NCI-H460 (cell line): ENCODE results near the gene UCP3. TPM values are rescaled to one million over a fixed set of nuclear protein-coding genes. Genes with fewer than 3 reads are reported as not detected.

Experiments
- DNase-seq: peaks from one replicate; pipeline ENCODE4 v3.0.0-alpha.2; 2016; ENCODE audit warnings: low read depth; ENCODE audit errors: extremely low read depth
- total RNA-seq: library from RNA; depleted of rRNA; stranded (reverse); fragments of >200 nt; shearing (Covaris generic); gene quantifications from 2 replicates; pipeline ENCODE4 v1.2.3, GENCODE V29; 2014

Gene UCP3
- total RNA-seq, 1 experiment from 2014 or later, result 0.07 TPM

DNA sequence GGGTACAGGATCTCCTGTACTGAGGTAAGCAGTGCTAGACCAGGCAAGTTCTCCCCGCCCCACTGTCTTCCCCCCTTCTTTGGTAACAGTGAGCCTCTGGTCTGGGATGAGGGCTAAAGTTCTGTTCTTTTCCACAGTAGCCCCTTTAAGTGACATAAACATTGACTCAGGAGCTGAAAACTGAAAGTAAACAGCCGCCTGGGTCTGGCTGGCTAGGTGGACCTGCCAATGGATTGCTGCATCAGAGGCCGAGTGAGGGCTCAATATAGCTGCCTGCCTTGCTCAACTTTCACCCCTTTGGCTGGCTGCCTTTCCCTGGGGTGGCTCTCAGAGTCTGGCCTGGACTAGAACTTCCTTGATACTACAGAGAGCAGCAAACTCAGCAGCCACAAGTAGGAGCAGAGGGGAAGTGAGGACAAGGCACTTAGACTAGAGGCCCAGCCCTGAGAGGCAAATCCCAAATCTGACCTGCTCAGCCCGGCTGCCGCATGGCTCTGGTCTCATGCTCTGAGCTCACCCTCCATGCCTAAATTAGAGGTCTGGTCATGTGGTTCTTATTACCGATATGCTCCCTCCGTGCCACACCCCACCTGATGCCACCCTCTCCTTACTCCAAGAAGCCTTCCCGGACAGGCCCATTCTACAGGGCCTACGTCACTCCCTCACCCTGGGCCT lies 9.6 kb upstream of the UCP3 start:
- no peak for DNase-seq

DNA sequence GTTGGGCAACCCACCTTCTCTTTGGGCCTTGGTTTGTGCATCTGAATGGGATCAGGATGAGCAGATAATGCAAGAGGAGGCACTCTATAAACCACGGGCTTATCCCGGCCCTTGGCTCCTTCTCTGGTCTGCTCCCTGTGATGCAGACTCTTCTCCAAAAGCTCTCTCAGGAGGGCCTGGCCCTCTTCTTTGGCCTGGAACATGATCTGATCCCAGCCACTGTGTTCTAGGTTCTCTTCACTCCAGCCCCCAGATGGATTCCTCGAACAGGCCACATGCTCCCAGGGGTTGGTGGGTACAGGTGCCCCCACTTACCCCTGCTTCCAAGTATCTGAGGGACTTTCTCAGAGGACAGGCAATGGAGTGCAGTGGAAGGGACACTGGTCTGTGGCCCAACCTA lies 8.7 kb upstream of the UCP3 start:
- no peak for DNase-seq

DNA sequence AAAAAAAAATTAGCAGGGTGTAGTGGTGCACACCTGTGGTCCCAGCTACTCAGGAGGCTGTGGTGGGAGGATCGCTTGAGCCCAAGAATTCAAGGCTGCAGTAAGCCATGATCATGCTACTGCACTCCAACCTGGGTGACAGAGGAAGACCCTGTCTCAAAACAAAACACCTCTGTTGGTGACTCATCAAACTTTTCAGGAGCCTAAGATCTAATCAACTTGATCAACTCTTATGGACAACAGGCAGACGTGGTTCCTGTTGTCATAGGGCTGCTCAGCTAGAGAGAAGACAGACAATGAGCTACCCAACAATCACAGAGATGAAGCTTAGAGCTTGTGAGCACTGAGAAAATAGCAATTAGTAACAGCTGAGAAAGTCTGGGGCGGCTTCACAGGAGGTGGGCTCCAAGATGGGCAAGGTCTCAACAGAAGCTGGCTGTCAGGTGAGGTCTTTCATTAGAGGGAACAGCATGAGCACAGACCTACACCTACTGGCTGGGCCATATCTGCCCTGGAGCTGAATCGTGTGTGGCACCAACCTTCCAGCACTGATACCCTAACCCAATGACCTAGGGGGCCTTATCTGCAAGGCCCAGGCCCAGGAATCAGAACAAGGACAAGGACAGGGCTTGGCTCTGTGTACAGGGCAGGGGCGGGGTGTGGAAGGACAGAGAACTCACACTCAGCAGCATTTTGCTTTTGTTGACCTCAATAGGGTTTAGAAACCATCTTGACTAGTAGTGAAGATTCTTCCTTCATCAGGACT lies 7.2 kb upstream of the UCP3 start:
- DNase-seq, result no peak

DNA sequence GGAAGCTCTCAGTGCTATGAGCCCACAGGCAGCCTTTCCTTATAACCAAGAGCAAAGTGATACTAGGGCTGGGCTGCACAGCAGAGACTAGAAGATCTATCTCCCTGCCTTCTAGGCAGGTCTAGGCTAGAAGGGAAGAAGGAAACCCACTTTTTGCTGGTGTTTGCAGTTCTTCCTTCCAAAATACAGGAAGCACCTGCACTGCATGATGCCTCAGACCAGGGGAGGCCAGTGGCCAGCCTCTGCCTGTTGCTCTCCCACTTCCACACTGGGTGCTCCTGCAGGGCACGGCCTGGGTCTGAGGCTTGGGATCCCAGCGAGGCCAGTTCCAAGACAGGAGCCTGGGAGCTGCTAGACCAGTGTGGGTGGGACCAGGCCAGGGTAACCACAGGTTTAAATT lies 6.0 kb upstream of the UCP3 start:
- no peak for DNase-seq

DNA sequence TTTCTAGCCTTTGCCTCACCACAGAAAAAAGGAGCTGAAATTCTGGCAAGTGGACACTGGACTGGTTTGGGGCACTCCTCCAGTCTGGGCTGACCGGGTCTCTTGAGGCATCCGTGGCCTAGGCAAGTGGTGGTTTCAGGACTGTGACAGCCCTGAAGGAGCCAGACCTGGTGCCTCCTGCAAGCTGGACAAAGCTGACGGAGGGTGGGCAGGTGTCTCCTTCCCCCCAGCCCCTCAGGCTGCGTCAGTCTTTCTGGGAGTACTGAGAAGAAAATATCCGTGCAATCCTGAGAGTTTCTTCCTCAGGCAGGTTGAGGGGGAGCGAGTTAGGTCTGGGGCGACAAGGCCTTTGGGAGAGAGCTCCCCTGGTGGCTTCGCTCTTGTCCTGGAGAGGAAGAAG lies 4.3 kb upstream of the UCP3 start:
- no peak for DNase-seq

DNA sequence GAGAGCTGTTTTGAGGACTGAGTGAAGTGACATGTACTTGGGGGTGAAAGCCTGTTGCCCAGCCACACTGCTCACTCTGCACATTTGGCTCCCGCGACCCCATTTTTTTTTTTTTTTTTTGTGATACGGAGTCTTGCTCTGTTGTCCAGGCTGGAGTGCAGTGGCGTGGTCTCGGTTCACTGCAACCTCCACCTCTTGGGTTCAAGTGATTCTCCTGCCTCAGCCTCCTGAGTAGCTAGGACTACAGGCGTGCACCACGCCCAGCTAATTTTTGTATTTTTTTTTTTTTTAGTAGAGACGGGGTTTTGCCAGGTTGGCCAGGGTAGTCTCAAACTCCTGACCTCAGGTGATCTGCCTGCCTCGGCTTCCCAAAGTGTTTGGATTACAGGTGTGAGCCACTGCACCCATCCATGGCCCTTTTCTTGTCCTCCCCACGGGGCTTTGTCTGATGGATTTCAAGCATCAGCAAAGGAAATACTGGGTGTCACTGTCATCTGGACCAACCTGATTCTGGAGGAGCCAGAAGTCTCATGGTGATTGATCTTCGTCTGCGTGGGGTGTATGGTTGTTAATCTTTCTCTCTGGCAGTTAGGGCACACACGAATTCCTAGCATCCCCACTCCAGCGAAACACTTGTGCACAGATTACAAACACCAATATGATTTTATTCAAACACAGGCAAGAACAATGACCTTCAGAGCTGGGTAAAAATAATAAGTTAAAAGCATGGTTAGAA lies 3.4 kb upstream of the UCP3 start:
- no peak for DNase-seq

DNA sequence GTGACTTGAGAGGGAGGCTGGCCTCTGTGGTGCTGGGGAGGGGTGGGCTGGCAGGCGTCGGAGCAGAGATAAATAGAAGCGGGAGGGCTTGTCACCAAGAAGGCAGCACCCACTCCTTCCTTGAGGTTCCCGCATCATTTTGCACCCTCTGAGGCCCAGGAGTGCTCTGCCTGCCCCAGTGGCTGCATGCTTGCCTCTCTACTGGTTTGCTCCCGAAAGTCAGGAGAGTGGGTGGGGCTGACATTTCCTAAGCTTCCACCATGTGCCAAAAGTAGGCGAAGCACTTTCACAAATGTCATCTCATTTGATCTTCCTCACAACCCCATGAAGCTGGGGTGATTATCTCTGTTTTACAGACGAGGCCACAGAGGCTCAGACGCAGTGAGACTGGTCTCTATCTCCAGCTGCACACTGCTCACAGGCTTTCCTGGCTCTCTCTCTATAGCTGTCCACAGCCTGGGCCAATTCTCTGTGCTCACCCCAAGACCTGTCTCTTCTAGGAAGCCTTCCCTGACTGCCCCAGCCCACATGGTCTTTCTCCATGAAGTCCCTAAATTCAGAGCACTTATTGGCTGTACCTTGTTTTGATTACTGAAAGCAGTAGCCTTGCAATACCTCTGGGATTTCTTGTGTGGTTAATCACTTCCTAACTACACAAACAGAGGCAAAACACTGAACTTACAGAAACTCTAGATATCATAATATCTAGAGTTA lies 2.6 kb upstream of the UCP3 start:
- DNase-seq, result no peak

DNA sequence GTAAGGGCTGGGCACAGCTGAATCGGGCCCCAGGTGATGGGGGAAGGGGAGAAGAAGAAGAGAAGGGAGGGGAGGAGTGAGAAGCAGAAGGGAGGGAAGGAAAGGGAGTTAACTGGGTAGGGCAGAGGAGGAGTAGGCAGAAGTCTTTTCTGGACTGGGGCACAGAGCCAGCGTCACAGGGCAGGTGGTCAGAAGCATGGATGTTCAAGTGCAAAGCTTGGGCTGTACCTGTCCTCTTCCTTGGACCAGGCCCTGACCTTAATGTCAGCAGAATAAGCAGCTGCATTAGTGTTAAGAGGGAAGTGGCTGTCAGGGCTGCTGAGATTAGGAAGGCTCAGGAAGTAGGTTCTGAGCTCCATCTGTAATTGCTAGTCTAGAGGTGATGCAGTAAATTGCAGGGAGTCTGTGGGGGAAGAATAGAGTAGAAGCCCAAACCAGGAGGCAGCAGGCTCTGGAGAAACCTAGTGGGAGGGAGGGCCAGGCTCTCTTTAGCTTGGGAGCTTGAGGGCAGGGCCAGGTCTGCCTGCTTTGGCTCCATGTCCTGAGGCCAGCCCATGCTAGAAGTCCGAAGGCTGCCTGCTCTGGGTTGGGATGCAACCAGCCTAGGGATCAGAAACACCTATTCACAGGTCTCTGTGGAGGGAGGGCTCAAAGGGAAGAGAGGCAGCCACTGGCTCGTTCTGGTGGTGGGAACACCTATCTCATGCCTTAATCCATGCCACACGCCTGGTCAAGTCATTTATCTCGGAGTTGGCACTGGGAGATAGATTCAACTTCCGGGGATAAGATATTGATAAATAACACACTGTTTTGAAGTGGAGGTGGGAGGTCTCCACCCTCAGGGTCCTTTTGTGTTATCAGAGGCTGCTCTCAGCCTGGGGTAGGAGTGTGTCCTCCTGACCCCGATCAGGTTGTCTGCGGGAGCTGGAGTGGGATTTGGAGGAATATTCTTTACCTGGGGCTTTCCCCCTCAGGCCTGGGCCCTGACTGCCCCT lies 1.7 kb upstream of the UCP3 start:
- DNase-seq, result no peak

DNA sequence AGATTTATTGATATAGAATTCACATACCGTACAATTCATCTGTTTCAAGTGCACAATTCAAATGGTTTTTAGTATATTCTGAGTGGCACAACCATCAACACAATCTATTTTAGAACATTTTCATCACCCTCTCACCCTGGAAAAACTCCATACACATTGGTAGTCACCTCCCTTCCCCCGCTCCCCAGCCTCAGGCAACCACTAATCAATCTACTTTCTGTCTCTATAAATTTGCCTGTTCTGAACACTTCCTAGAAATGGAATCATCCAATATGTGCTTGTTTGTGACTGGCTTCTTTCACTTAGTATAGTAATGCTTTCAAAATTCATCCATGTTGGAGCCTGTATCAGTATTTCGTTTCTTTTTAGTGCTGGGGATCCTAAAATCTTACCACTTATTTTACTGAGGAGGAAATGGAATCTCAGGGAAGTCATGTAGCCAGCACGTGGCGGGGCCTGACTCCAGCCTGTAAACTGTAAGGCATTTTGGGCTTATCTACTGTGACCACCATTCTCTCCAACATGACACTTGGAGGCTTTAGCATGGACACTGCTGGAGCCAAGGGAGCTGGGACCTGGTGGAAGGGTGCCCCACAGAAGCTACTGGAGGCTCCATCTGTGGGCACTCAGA lies 905 bp upstream of the UCP3 start:
- DNase-seq, result no peak

DNA sequence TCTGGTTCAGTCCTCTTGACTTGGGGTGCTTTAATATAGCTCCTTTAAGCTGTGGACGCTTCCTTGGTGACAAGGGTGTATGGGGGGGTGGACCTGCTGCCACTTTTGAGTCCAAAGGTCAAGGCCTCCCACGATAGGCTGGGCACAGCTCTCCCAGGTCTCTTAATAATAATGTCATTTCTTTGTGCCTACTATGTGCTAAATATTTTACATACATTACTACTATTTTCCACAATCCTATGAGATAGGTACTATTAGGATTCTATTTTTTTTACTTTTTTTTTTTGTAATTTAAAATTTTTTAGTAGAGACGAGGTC lies 304 bp upstream of the UCP3 start:
- no peak for DNase-seq

DNA sequence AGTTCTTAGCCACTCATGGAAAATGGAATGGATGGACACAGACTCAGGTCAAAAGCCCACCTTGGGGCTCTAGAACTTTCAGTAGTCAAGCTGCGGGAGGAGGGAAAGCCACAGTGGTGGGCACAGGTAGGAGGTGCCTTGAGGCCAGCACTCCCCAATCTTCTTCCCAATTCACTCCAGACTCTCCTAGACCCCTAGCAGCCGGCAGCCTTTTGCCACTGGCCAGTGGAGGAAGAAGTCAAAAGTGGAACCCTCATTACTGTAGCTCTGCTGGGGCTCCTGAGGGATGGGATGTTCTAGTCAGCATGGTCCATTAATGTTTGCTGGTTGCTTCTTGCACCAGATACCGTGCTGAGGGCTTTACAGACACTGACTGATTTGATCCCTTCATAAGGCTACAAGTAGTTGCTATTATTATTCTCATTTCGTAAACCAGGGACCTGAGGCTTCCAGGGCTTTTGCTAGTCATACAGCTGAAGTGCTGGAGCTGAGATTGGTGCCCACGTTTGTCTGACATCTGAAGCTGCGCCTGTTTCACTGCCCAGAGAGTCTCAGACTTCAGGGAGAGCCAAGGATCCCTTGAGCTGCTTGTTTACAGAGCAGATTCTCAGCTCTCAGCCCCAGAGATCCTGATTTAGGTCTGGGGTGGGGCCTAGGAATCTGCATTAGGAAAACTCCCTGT lies 1.1 kb downstream of the UCP3 start:
- DNase-seq, result no peak

DNA sequence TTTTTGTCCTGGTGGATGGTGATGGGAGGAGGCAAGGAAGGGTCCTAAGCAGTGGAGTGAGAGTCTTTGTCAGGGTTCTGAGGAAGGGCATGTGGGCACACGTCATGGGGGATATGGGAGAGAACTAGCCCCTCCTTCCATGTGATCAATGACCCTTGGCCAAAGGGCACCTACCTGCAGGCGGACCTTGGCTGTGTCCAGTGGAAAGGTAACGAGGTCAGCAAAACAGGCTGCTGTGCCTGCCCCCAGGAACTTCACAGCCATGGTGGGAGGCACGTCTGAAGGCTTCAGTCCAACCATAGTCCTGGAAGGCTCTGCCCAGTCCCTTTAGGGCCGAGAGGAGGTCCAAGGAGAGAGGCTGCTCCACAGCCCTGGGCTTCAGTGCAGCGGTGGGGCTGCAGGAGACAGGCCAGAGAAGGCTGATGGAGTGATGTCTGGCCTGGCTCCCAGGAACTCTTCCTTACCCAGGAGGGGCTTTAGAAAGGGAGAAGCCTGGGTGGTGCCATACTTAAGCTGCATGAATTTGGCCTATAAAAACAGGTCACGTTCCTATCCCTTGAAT lies 2.1 kb downstream of the UCP3 start:
- no peak for DNase-seq

DNA sequence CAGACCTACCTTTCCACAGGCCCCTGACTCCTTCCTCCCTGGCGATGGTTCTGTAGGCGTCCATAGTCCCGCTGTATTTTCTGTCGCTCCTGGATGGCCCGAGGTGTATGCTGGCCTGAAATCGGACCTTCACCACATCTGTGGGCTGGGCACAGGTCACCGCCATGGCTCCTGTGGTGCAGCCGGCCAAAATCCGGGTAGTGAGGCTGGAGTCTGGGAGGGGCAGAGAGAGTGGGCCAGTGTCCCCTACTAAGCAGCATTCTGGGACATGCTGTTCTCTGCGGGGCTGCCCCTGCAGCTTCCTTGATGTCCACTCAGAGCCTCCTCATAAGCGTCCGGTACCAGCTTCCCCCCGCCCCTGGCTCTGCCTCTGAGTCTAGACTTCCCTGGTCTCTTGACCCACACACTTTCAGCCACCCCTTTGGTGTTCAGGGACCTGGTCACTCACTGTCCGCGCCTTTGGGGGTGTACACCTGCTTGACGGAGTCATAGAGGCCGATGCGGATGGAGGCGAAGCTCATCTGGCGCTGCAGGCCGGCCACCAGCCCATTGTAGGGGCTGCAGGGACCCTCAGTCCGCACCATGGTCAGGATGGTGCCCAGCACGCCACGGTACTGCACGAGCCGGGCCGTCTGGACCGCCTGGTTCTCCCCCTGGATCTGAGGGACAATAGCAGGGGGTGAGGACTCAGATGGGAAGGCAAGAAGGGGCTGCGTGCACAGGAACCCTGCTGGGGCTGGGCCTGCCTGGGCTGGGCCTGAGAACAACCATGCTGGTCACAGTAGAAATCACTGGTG lies 3.0 kb downstream of the UCP3 start:
- DNase-seq, result no peak

DNA sequence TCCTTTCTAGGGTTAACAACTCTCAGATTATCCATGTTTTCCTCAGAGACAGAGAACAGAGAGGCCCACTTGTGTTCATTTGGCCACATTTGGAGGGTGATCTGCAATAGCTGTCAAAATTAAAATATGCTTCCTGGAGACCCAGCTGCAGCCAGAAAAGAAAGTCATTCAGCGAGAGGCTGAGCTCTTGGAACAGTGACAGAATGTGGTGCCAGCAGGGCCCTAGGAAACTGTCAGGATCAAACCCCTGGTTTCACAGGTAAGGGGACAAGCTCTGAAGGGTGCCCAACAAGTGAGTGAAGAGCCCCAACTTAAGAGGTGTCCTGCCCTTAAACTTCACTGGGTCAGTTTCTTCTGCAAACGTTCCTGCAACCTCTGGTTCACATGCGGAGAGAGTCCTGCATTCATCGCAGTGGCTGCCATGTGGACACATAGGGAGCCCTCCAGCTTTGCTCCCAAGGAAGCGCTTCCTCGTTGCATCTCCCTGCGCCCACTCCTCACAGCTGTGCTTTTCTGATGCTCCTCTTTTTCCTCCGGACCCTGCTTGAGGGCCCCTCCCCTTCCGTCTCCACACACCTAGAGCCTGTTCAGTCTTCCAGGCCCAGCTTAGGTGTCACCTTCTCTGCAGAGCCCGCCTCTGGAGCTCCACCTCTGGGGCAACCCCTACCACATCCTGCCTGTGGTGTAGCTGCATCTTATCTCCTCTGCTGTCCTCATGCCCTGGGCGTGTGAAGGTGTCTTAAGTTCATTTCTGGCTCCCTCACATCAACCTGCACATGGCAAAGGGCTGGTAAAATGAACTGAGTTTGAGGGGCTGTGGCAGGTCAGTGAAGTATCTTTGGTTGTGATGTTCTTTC lies 3.9 kb downstream of the UCP3 start:
- no peak for DNase-seq

DNA sequence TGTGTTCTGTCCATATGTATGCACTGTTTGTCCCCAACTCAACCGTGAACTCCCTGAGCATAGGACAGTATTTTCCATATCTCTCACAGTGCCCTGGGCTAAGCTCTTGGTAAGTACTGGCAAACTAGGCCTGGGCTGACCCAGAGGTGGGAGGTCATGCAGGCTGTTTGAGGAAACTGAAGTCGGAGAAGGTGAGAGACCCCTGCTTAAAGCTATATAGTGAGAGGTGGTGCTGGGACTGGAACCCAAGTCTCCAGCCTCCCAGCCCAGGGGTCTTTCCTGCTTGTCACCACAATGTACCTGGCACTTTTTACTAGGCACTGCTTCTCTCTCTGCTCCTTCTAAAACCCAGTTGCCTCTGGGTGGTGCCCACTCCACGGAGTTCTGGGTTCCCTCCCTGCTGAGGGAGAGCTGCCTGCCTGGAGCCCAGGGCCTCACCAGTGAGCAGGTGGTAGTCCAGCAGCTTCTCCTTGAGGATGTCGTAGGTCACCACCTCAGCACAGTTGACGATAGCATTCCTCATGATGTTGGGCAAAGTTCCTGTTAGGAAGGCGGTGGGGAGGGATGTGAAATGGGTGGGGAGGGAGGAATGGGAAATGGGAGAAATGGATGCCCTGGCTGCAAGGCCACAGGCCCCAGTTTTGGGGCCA lies 4.7 kb downstream of the UCP3 start:
- DNase-seq, result no peak

DNA sequence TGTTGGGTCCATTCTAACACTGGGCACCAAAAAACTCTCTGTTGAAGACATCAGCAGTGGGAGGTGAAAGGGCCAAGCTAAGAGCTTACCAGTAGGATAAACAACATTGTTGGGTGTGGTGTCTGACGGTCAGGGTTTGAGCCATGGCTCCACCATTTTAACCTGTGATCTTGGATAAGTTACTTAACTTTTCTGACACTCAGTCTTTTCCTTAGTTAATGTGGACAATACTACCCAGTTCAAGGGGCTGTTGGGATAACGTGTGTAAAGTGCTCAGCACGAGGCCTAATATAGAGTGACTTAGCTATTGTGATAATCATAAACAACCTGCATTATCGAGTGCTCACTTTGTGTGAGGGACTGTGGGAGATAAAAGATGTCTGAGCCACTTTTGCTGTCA lies 6.1 kb downstream of the UCP3 start:
- no peak for DNase-seq
